IPS-15b (cell line): ENCODE measurements around the gene PRSS50.

ENCODE experiments used
- H3K27me3 ChIP-seq: one replicate; pipeline ENCODE4 v1.6.1; 2013; ENCODE audit warnings: low read length; ENCODE audit not compliant: control insufficient read depth, insufficient read depth
- H3K36me3 ChIP-seq: one replicate; pipeline ENCODE4 v1.6.1; 2013; ENCODE audit warnings: low read length; ENCODE audit not compliant: control insufficient read depth, insufficient read depth
- H3K4me1 ChIP-seq: one replicate; pipeline ENCODE4 v1.6.1; 2013; ENCODE audit warnings: mild to moderate bottlenecking, low read length; ENCODE audit not compliant: control insufficient read depth, insufficient read depth
- H3K4me3 ChIP-seq: one replicate; pipeline ENCODE4 v1.5.1; 2013; ENCODE audit warnings: low read depth, low read length
- H3K9ac ChIP-seq: one replicate; pipeline ENCODE4 v1.6.1; 2013; ENCODE audit warnings: low read depth, mild to moderate bottlenecking, low read length
- H3K9me3 ChIP-seq: one replicate; pipeline ENCODE4 v1.6.1; 2013; ENCODE audit warnings: mild to moderate bottlenecking, low read length; ENCODE audit not compliant: control insufficient read depth, insufficient read depth

The PRSS50 gene

DNA sequence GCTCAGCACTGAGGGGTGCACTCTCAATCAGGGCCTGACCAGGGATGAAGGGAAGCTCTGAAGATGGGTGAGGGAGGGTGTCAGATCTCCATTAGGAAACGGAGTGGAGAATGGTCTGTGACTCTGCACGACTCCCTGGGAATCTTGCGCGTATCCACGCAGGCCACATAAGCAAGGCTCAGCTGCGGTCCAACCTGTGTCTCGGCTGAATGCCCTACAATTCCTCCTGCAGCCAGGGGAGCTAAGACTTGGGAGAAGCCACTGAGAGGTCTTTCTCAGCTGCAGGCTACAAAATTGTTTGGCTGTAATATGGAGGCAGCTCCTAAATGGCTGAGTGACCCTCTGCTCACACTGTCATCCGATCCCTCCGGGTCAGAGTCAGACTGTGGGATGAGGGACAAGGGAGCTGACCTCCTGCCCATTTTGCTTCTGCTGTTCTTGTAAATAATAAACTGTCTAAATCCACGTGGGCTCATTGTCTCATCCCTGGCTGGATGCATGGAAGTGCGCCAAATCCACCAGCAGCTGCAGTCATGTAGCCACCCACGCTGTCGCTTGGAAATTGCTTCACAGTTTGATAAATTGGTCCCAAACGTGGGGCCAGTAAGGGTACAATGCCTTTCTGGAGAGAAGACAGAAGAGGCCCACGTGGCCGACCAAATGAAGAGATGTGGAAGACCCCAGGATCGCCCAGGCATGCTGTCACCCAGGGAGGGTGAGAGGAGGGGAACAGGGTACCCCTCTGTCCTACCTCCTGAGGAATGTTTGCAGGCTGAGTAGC, 54.7 kb downstream of the PRSS50 start:
- H3K9ac ChIP-seq, result no peak overlapping the region
- peaks cover 26% of the 10 kb centered on the region for H3K4me1 ChIP-seq
- H3K36me3 ChIP-seq, result no peaks in the 10 kb centered on the region
- H3K4me3 ChIP-seq, result no peak overlapping the region
- H3K9me3 ChIP-seq, result no peaks in the 10 kb centered on the region
- no peaks in the 10 kb centered on the region for H3K27me3 ChIP-seq
